ENCODE results near the gene C11orf21. TPM values are rescaled to one million over a fixed set of nuclear protein-coding genes. Genes with fewer than 3 reads are reported as not detected.

C11orf21 gene
- total RNA-seq, 4 donors from 2014 or later, result 0.65 to 2.9 (median 1.2) TPM; not detected in 1

DNA sequence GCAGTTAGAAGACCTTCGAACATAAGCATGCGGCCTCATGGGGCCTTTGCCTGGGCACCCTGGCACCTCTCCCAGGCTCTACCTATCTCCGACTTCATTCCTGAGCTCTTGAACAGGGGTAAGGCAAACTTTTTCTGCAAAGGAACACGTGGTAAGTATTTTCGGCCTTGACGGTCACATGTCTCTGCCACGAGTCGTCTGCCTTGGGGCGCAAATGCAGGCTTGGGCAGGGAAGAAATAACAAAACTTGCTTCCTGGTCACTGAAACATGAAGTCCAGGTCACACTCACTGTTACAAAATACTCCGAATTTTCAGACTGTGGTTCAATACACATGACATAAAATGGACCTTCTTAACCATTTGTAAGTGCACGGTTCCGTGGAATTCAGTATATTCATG lies 27.9 kb downstream of the C11orf21 start:
- TF ChIP-seq, protein P1, sequence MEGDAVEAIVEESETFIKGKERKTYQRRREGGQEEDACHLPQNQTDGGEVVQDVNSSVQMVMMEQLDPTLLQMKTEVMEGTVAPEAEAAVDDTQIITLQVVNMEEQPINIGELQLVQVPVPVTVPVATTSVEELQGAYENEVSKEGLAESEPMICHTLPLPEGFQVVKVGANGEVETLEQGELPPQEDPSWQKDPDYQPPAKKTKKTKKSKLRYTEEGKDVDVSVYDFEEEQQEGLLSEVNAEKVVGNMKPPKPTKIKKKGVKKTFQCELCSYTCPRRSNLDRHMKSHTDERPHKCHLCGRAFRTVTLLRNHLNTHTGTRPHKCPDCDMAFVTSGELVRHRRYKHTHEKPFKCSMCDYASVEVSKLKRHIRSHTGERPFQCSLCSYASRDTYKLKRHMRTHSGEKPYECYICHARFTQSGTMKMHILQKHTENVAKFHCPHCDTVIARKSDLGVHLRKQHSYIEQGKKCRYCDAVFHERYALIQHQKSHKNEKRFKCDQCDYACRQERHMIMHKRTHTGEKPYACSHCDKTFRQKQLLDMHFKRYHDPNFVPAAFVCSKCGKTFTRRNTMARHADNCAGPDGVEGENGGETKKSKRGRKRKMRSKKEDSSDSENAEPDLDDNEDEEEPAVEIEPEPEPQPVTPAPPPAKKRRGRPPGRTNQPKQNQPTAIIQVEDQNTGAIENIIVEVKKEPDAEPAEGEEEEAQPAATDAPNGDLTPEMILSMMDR (IDR thresholded peaks at IDR 0.05; ENCODE audit: low read depth), result no peak

DNA sequence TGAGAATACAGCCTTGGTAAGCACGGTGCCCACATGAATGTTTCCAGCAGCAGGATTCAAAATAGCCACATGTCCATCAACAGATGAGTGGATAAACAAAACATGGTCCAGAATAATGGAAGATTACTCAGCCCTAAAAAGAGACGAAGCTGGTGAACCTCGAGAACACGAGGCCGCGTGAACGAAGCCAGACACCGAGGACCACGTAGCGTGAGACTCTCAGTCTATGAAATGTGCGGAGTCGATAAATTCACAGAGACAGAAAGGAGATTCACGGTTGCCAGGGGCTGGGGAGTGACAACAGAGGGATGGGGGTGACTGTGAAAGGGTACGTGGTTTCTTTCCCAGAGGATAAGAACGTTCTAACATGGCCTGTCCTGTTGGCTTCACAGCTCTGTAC lies 28.4 kb downstream of the C11orf21 start:
- TF ChIP-seq, protein P1 (IDR thresholded peaks at IDR 0.05; ENCODE audit: low read depth), result no peak

DNA sequence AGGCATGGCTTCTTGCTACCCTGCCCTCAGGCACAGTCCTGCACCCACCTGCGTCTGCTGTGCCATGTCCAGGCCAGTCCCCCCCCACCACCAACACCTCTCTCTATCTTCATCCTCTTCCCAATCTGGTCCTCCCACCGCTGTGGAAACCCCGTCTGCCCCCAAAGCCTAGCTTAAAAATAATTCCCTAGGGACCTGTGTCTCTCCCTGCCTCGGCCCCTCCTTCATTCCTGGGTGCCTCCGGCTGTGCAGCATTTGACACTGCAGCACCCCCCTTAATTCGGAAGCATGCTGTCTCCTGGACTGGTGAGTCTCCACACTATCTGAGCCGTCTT lies 28.8 kb downstream of the C11orf21 start:
- TF ChIP-seq, protein P1 (IDR thresholded peaks at IDR 0.05; ENCODE audit: low read depth), result no peak

DNA sequence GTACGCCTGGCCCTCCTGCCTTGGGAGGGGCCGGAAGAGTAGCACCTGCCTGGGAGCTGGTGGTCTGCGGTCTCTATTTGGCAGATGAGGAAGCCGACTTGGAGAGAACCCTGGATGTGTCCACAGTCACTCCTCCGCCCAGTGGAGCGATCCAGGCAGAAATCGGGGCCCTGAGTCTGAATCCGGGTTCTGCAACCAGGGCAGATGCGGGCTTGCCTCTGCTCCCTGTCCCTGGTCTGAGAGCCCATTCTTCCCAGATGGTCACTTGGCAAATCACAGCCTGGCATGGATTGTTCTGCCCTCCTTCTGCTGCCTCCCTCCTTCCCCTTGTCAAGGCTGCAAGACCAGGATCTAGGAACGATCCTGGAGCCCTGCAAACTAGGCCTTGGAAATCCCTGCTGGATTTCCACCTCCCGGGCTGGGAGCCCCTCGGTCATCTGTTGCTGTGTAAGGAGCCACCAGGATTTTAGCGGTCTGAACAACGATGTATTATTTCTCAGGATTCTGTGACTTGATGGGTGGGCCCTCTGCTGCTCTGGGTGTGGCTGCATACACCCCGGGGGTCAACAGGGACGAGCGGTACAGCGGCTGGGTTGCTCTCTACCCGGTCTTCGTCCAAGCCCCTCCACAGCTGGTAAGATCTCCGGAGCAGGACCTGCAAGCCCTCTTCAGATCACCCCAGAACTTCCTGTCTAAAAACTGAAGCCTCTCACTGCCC lies 29.3 kb downstream of the C11orf21 start:
- TF ChIP-seq, protein P1 (IDR thresholded peaks at IDR 0.05; ENCODE audit: low read depth), result no peak

DNA sequence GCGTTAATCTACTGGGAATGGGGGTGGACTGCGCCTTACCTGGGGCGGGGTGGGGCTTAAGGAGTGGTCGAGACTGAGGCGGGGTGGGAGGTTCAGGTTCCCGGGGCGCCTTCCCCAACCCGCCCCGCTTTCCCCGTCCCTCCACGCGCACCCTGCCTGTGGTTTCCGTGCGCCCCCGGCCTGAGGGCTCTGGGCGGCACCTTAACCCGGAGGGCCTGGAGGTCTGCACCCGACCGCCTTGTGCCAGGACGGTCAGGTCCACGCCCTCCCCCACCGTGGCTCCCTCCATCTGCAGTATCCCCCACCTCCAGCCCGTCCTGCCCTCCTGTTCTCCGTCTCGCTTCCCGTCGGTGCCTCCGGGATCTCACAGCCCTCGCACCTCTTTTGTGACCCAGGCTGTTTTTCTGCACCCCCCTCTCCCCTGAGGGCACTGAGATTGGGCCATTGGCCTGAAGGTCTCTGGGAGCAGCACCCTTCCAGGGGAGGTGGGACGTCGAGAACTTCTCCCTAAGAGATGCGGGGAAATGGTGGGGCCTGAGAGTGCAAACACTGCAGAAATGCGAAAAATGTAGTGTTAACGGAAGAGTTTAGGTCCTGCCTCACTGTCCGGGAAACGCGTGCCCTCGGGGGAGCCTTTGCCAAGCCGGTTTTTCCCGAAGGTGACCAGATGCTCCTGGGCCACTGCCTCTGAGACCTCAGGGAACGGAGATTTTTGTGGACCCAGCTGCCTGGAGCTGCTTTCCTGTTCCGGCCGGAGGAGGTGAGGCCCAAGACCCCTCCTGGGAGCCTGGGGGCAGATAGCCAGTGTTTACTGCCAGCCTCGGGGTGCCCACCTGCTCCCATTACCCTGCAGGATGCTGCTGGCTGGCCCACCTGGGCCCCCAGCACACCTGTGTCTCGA lies 30.1 kb downstream of the C11orf21 start:
- TF ChIP-seq, protein P1 (IDR thresholded peaks at IDR 0.05; ENCODE audit: low read depth), result no peak

DNA sequence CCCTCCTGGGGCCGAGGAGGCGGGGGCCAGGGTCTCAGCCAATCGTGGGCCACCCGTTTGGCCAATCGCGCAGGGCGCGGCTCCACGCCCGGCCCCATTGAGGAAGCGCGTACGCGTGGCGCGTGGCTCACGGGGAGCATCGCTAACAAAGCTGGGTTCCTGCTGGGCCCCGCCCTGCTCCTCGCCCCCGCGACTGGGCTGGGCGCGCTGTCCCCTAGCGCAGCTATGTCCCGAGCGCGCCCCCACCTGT lies 30.7 kb downstream of the C11orf21 start:
- TF ChIP-seq, protein P1 (IDR thresholded peaks at IDR 0.05; ENCODE audit: low read depth), result no peak

DNA sequence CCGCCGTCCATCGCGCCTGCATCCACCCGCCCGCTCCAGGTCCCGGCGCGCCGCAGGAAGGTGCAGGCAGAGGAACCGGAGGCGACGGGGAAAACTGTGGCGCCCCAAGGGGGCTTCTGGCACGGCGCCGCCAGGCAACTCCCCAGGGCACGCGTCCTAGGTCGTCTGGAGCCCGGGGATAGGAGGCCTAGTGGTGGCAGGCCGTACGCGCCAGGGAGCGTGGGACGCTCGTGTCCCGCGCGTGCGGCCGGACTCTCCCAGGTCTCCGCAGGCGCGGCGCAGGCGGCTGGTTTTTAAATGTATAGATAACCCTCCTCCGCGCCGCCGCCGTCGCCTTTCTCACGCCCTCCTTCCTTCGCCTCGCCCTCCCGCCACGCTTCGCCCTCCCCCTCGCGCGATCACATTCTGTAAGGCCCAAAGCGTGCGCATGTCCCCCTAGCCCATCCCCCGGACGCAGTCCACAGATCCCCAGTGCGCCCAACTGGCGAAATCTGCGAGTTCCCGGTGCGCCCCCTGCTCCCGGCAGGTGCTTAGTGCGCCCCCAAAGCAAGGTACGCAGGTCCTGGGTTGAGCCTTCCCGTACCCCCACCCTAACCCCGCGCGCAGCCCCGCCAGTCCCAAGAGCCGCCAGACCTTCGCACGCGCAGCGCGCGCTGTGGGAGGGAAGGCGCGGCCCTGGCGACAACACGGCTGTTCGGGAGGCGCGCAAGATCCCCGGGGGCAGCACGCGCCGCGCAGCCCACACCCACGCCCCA lies 31.2 kb downstream of the C11orf21 start, which contains the start of gene ASCL2:
Gene ASCL2, minus strand, starts transcription at position 267 of the 755 bp plus-strand sequence. Its CDS starts 256 bp downstream, at position 11.
- TF ChIP-seq, protein P1 (IDR thresholded peaks at IDR 0.05; ENCODE audit: low read depth), result no peak
